Measurements from ENCODE around the gene EDC4. TPM values are rescaled to one million over a fixed set of nuclear protein-coding genes. Genes with fewer than 3 reads are reported as not detected.
"Not testable (repeated sequence)": the region's sequence is repeated elsewhere in the genome, so short reads cannot be mapped to it uniquely, and the experiment has no call there.

EDC4 gene
- total and polyA plus RNA-seq, 7 donors: 21.1 to 52.1 (median 33.8) TPM

- Histone ChIP-seq H3K27ac (peak overlapping the region; percentile 92), H3K27me3 (ENCODE audit: insufficient read depth in 3 of 3, low read length in 2 of 3) (no peaks in the 10 kb centered on the region), H3K9me3 (no peaks in the 10 kb centered on the region), H3K36me3 (ENCODE audit: insufficient read depth in 1 of 2, low read depth in 1 of 2) (peaks cover 0 to 31% of the 10 kb centered on the region in 2 donors), H3K4me3 (no peak overlapping the region), H3K4me1 (peaks cover 80% of the 10 kb centered on the region)
- TF ChIP-seq CTCF (IDR thresholded peaks at IDR 0.05): no peak
- WGBS, 3 donors: 73 to 78% (median 77%) methylated on average over 6 of the region's 6 CpGs
- no peak for ATAC-seq
- no peak for DNase-seq
- intact Hi-C loops (cut with DNase I): no loop called here
Measured at GRCh38 chr16:67861877-67862276, 11.0 kb upstream of the EDC4 start.

GRCh38 chr16:67862623-67863583 is 9.9 kb upstream of the EDC4 start:
- no peaks in the 10 kb centered on the region for H3K27me3 ChIP-seq (ENCODE audit: insufficient read depth in 3 of 3, low read length in 2 of 3)
- 27 to 34% (median 32%) methylated on average over 11 of the region's 11 CpGs for WGBS, 3 donors
- peak overlapping the region; percentile 92 for H3K27ac ChIP-seq
- no peak overlapping the region for H3K4me3 ChIP-seq
- peaks cover 70% of the 10 kb centered on the region for H3K4me1 ChIP-seq
- H3K36me3 ChIP-seq (ENCODE audit: insufficient read depth in 1 of 2, low read depth in 1 of 2): peaks cover 0 to 41% of the 10 kb centered on the region in 2 donors
- ATAC-seq: peak; percentile 86 to 94 (median 90)
- TF ChIP-seq CTCF (IDR thresholded peaks at IDR 0.05): no peak
- DNase-seq: peak; percentile 83 to 93
- H3K9me3 ChIP-seq: no peaks in the 10 kb centered on the region
- intact Hi-C loops (cut with DNase I): no loop called here

GRCh38 chr16:67864044-67864443 is 8.8 kb upstream of the EDC4 start:
- DNase-seq: peak in 1 of 2 donors; percentile 52

GRCh38 chr16:67864594-67864993 is 8.3 kb upstream of the EDC4 start:
- ATAC-seq (no peak), DNase-seq (no peak)
- Histone ChIP-seq H3K27ac (peak overlapping the region; percentile 92), H3K4me1 (peaks cover 57% of the 10 kb centered on the region), H3K9me3 (no peaks in the 10 kb centered on the region), H3K4me3 (no peak overlapping the region), H3K27me3 (ENCODE audit: insufficient read depth in 3 of 3, low read length in 2 of 3) (no peaks in the 10 kb centered on the region), H3K36me3 (ENCODE audit: insufficient read depth in 1 of 2, low read depth in 1 of 2) (peaks cover 2 to 58% of the 10 kb centered on the region in 2 donors)
- WGBS, 3 donors: 77 to 92% (median 81%) methylated on average over 2 of the region's 2 CpGs
- TF ChIP-seq CTCF (IDR thresholded peaks at IDR 0.05): no peak
- intact Hi-C loops (cut with DNase I): no loop called here

More at GRCh38 chr16:67864044-67864443, 8.8 kb upstream of the EDC4 start:
- intact Hi-C loops (cut with DNase I); ATAC-seq; H3K9me3 ChIP-seq; H3K4me3 ChIP-seq; H3K27me3 ChIP-seq (ENCODE audit: insufficient read depth in 3 of 3, low read length in 2 of 3): not testable (repeated sequence)
- Histone ChIP-seq H3K4me1 (peaks cover 59% of the 10 kb centered on the region), H3K36me3 (ENCODE audit: insufficient read depth in 1 of 2, low read depth in 1 of 2) (peaks cover 2 to 52% of the 10 kb centered on the region in 2 donors), H3K27ac (peak overlapping the region; percentile 92)
- WGBS, 3 donors: 54 to 80% (median 59%) methylated on average over 6 of the region's 6 CpGs

- peak in 1 of 4 donors; percentile 29 for ATAC-seq
- peak overlapping the region; percentile 92 for H3K27ac ChIP-seq
- 83 to 94% (median 83%) methylated on average over 2 of the region's 2 CpGs for WGBS, 3 donors
Measured at GRCh38 chr16:67865318-67865717, 7.5 kb upstream of the EDC4 start.

More at GRCh38 chr16:67865318-67865717, 7.5 kb upstream of the EDC4 start:
- no peaks in the 10 kb centered on the region for H3K27me3 ChIP-seq (ENCODE audit: insufficient read depth in 3 of 3, low read length in 2 of 3)
- peak; percentile 28 to 47 for DNase-seq
- peaks cover 50% of the 10 kb centered on the region for H3K4me1 ChIP-seq
- peaks cover 2 to 64% of the 10 kb centered on the region in 2 donors for H3K36me3 ChIP-seq (ENCODE audit: insufficient read depth in 1 of 2, low read depth in 1 of 2)
- no peak for TF ChIP-seq CTCF (IDR thresholded peaks at IDR 0.05)
- H3K4me3 ChIP-seq: no peak overlapping the region
- no peaks in the 10 kb centered on the region for H3K9me3 ChIP-seq
- intact Hi-C loops (cut with DNase I): no loop called here

Measured in psoas muscle (tissue), 8 donors.